Measurements from ENCODE around the gene NSMCE4A. TPM values are rescaled to one million over a fixed set of nuclear protein-coding genes. Genes with fewer than 3 reads are reported as not detected.

NSMCE4A gene
- total and polyA plus RNA-seq, 9 of the 15 experiments (the other 6 are each of a cell fraction or from before 2014, with no cell fraction given) = 8.4 to 88.5 (median 46.4) TPM

DNA sequence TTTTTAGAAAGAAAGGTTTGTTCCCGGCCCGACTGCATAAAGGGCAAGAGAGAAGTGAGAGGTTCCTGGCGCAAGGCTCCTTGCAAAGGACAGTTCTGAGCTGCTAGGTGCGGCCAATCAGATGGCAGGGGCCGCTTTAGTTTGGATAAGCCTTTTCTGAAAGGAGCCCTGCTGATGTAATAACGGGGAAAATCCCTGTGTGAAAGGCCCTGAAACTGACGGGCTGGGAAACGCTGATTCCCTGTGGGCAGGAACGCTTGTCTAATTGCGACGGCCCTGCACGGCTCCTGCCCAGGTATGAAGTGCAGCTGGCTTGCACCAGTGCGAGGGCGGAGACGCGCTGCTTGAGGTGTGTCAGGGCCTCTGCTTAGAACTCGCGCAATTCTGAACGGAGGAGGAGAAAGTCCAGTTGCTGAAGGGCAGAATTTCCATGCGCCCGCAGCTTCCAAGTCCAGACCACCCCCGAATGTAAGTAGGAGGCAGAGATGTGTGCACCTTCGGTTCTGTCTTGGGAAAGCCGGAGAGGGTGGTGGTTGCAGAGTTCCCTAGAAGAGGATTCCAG is 44.5 kb upstream of the NSMCE4A start:
- ChIA-PET POLR2A (no interaction called here), CTCF (ENCODE audit: low intra/inter-chr PET ratio) (no interaction called here)
- Histone ChIP-seq H3K9me3 (replicated peaks; ENCODE audit: control insufficient read depth, insufficient read depth, low read depth, low read length) (no peaks in the 10 kb centered on the region), H3K79me2 (ENCODE audit: control insufficient read depth, insufficient read depth, low read length) (no peaks in the 10 kb centered on the region), H2AFZ (ENCODE audit: low read depth, low read length) (no peak overlapping the region), H3K27ac (ENCODE audit: extremely low read depth, low read depth, low read length) (no peak overlapping the region), H3K4me3 (no peak overlapping the region), H4K20me1 (replicated peaks; ENCODE audit: control insufficient read depth, insufficient read depth, low read length) (no peaks in the 10 kb centered on the region), H3K9me1 (ENCODE audit: control insufficient read depth, insufficient read depth, low read length) (no peaks in the 10 kb centered on the region), H3K27me3 (ENCODE audit: control insufficient read depth in 2 of 2, insufficient read depth in 2 of 2, low read length in 2 of 2) (peaks cover 16 to 25% of the 10 kb centered on the region in 2 experiments), H3K4me2 (ENCODE audit: insufficient read depth, low read length) (no peak overlapping the region), H3K9ac (ENCODE audit: insufficient read depth in 1 of 2, low read depth in 2 of 2, low read length in 2 of 2) (no peak overlapping the region), H3K36me3 (ENCODE audit: control insufficient read depth, insufficient read depth, low read length) (no peaks in the 10 kb centered on the region), H3K4me1 (replicated peaks in 1 of 2; ENCODE audit: control insufficient read depth in 2 of 2, insufficient read depth in 2 of 2, low read length in 2 of 2) (no peaks in the 10 kb centered on the region)
- intact Hi-C loops (cut with micrococcal nuclease) (no loop called here), in situ Hi-C loops (cut with MboI) (no loop called here)
- ATAC-seq (no peak; the same call in 2 of the 3 replicates), DNase-seq (ENCODE audit: extremely low read depth in 1 of 4, low spot score in 3 of 4) (no peak), FAIRE-seq (no peak)
- BruUV-seq (replicated peaks) = no TSS peak
- WGBS (ENCODE audit: insufficient coverage, low coverage, missing lambda C conversion rate) = 5% methylated on average over 16 of the region's 24 CpGs
- TF ChIP-seq EGR1 (conservative IDR thresholded peaks at IDR 0.05) = no peak
- TF ChIP-seq, protein P1, sequence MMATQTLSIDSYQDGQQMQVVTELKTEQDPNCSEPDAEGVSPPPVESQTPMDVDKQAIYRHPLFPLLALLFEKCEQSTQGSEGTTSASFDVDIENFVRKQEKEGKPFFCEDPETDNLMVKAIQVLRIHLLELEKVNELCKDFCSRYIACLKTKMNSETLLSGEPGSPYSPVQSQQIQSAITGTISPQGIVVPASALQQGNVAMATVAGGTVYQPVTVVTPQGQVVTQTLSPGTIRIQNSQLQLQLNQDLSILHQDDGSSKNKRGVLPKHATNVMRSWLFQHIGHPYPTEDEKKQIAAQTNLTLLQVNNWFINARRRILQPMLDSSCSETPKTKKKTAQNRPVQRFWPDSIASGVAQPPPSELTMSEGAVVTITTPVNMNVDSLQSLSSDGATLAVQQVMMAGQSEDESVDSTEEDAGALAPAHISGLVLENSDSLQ (IDR thresholded peaks at IDR 0.05) = no peak
- TF ChIP-seq SNIP1 (IDR thresholded peaks at IDR 0.05; ENCODE audit: low read depth) = no peak

GRCh38 chr10:122018951-122019413 is 44.0 kb upstream of the NSMCE4A start:
- Histone ChIP-seq H3K9me3 (replicated peaks; ENCODE audit: control insufficient read depth, insufficient read depth, low read depth, low read length) (no peaks in the 10 kb centered on the region), H3K4me1 (replicated peaks in 1 of 2; ENCODE audit: control insufficient read depth in 2 of 2, insufficient read depth in 2 of 2, low read length in 2 of 2) (no peaks in the 10 kb centered on the region), H3K4me2 (ENCODE audit: insufficient read depth, low read length) (no peak overlapping the region), H3K9me1 (ENCODE audit: control insufficient read depth, insufficient read depth, low read length) (no peaks in the 10 kb centered on the region), H3K27me3 (ENCODE audit: control insufficient read depth in 2 of 2, insufficient read depth in 2 of 2, low read length in 2 of 2) (peaks cover 16 to 29% of the 10 kb centered on the region in 2 experiments), H3K4me3 (no peak overlapping the region), H3K36me3 (ENCODE audit: control insufficient read depth, insufficient read depth, low read length) (no peaks in the 10 kb centered on the region), H2AFZ (ENCODE audit: low read depth, low read length) (no peak overlapping the region), H3K27ac (ENCODE audit: extremely low read depth, low read depth, low read length) (no peak overlapping the region), H3K79me2 (ENCODE audit: control insufficient read depth, insufficient read depth, low read length) (no peaks in the 10 kb centered on the region), H3K9ac (ENCODE audit: insufficient read depth in 1 of 2, low read depth in 2 of 2, low read length in 2 of 2) (no peak overlapping the region), H4K20me1 (replicated peaks; ENCODE audit: control insufficient read depth, insufficient read depth, low read length) (no peaks in the 10 kb centered on the region)
- POLR2A ChIA-PET = no interaction called here
- 12% methylated on average over 13 of the region's 16 CpGs for WGBS (ENCODE audit: insufficient coverage, low coverage, missing lambda C conversion rate)
- ATAC-seq (no peak), FAIRE-seq (no peak), DNase-seq (ENCODE audit: extremely low read depth in 1 of 4, low spot score in 3 of 4) (no peak)
- no TSS peak for BruUV-seq (replicated peaks)
- CTCF ChIA-PET (ENCODE audit: low intra/inter-chr PET ratio) = no interaction called here
- intact Hi-C loops (cut with micrococcal nuclease) (no loop called here), in situ Hi-C loops (cut with MboI) (no loop called here)
- TF ChIP-seq ATF3 (IDR thresholded peaks at IDR 0.05) = no peak
- TF ChIP-seq ATF3 (CRISPR knock-in tag; conservative IDR thresholded peaks at IDR 0.05) = no peak
- no peak for TF ChIP-seq ZNF239 (CRISPR knock-in tag; IDR thresholded peaks at IDR 0.05)
- peak; percentile 20; the same call in 1 of the 2 replicates for TF ChIP-seq MAFK (IDR thresholded peaks at IDR 0.05; ENCODE audit: low read length)
- TF ChIP-seq C11orf30 (IDR thresholded peaks at IDR 0.05; ENCODE audit: low read depth) = peak; percentile 65
- peak; percentile 70 for TF ChIP-seq ZNF316 (IDR thresholded peaks at IDR 0.05)
- TF ChIP-seq RCOR1 (IDR thresholded peaks at IDR 0.05; ENCODE audit: borderline replicate concordance in 1 of 2, low read depth in 2 of 2, low read length in 2 of 2) = no peak
- peak; percentile 65 for TF ChIP-seq MAFG (tag; conservative IDR thresholded peaks at IDR 0.05)

Measured in K562 (cell line).